Neural cell (in vitro differentiated cells): ENCODE measurements around the gene LAMB4. TPM values are rescaled to one million over a fixed set of nuclear protein-coding genes. Genes with fewer than 3 reads are reported as not detected.

Experiments used
- H2AFZ ChIP-seq: fragments of 200-600, 300-800 bp; sonication (generic), shearing (Covaris generic); 2 replicates; pipeline ENCODE4 v1.6.0; 2014; ENCODE audit warnings: low read depth, mild to moderate bottlenecking, antibody characterized with exemption, low read length, moderate library complexity
- H3F3A ChIP-seq: fragments of 200-600 bp; shearing (Covaris generic); 2 replicates; pipeline ENCODE4 v1.6.1; 2016; ENCODE audit warnings: mild to moderate bottlenecking, moderate library complexity, mixed read lengths, antibody characterized with exemption, low read length; ENCODE audit not compliant: insufficient read depth, poor library complexity, severe bottlenecking
- H3K27ac ChIP-seq: fragments of 200-600, 300-800 bp; sonication (generic), shearing (Covaris generic); 2 replicates; pipeline ENCODE4 v1.5.1; 2014; ENCODE audit warnings: mild to moderate bottlenecking, low read length, moderate library complexity
- H3K27me3 ChIP-seq: fragments of 300-800, 200-600 bp; sonication (generic), shearing (Covaris generic); 2 replicates; pipeline ENCODE4 v1.6.0; 2014; ENCODE audit warnings: mild to moderate bottlenecking, low read depth, low read length, moderate library complexity; ENCODE audit not compliant: insufficient read depth
- H3K36me3 ChIP-seq: fragments of 300-800, 200-600 bp; sonication (generic), shearing (Covaris generic); 2 replicates; pipeline ENCODE4 v1.5.1; 2014; ENCODE audit warnings: mild to moderate bottlenecking, antibody characterized with exemption, low read length, moderate library complexity; ENCODE audit not compliant: insufficient read depth
- H3K4me2 ChIP-seq: fragments of 300-800, 200-600 bp; sonication (generic), shearing (Covaris generic); 2 replicates; pipeline ENCODE4 v1.6.0; 2014; ENCODE audit warnings: mild to moderate bottlenecking, low read length
- H3K4me3 ChIP-seq: fragments of 300-800, 200-600 bp; sonication (generic), shearing (Covaris generic); 2 replicates; pipeline ENCODE4 v1.5.1; 2014; ENCODE audit warnings: mild to moderate bottlenecking, low read length, moderate library complexity
- H3K79me2 ChIP-seq: fragments of 200-600 bp; shearing (Covaris generic); replicated peaks from 2 replicates; pipeline ENCODE4 v1.6.0; 2014; ENCODE audit warnings: mild to moderate bottlenecking, low read length, moderate library complexity; ENCODE audit not compliant: insufficient read depth
- H3K9ac ChIP-seq: fragments of 300-800, 200-600 bp; sonication (generic), shearing (Covaris generic); 2 replicates; pipeline ENCODE4 v1.6.1; 2016; ENCODE audit warnings: mild to moderate bottlenecking, low read length, mixed read lengths
- H3K9me2 ChIP-seq: fragments of 200-600 bp; shearing (Covaris generic); 2 replicates; pipeline ENCODE4 v1.6.1; 2016; ENCODE audit warnings: mild to moderate bottlenecking, low read length, mixed read lengths; ENCODE audit not compliant: insufficient read depth
- H3K9me3 ChIP-seq: fragments of 200-600, 300-800 bp; sonication (generic), shearing (Covaris generic); 2 replicates; pipeline ENCODE4 v1.6.1; 2016; ENCODE audit warnings: mild to moderate bottlenecking, mixed run types, low read length, moderate library complexity, mixed read lengths
- H4K20me1 ChIP-seq: fragments of 200-600 bp; shearing (Covaris generic); 2 replicates; pipeline ENCODE4 v1.6.1; 2016; ENCODE audit warnings: mild to moderate bottlenecking, mixed run types; ENCODE audit not compliant: insufficient read depth
- CTCF ChIP-seq: fragments of 450-650 bp; IDR thresholded peaks from 2 replicates; pipeline ENCODE4 v1.5.1; 2014; ENCODE audit warnings: antibody characterized with exemption, mild to moderate bottlenecking, moderate library complexity; ENCODE audit not compliant: poor library complexity, severe bottlenecking
- EP300 ChIP-seq: fragments of 450-650 bp; conservative IDR thresholded peaks from 2 replicates; pipeline ENCODE4 v1.6.1; 2014; ENCODE audit warnings: antibody characterized with exemption, mild to moderate bottlenecking, moderate library complexity; ENCODE audit not compliant: poor library complexity, severe bottlenecking
- EZH2 ChIP-seq: fragments of 200-600, 300-800 bp; shearing (Covaris generic), sonication (generic); IDR thresholded peaks from 2 replicates; pipeline ENCODE4 v1.6.1; 2014; ENCODE audit warnings: antibody characterized with exemption, low read length, borderline replicate concordance, mild to moderate bottlenecking; ENCODE audit not compliant: insufficient read depth, poor library complexity, severe bottlenecking
- MXI1 ChIP-seq: fragments of 450-650 bp; conservative IDR thresholded peaks from 2 replicates; pipeline ENCODE4 v1.6.1; 2014; ENCODE audit warnings: antibody characterized with exemption, mild to moderate bottlenecking; ENCODE audit not compliant: poor library complexity, severe bottlenecking
- POLR2AphosphoS5 ChIP-seq: IDR thresholded peaks from 2 replicates; pipeline ENCODE4 v1.6.1; 2012
- RAD21 ChIP-seq: fragments of 450-650 bp; conservative IDR thresholded peaks from 2 replicates; pipeline ENCODE4 v1.6.1; 2014; ENCODE audit warnings: antibody characterized with exemption, mild to moderate bottlenecking, moderate library complexity
- SMC3 ChIP-seq: fragments of 450-650 bp; conservative IDR thresholded peaks from 2 replicates; pipeline ENCODE4 v1.6.1; 2014; ENCODE audit warnings: antibody characterized with exemption, mild to moderate bottlenecking, moderate library complexity; ENCODE audit not compliant: poor library complexity
- TAF1 ChIP-seq: IDR thresholded peaks from 2 replicates; pipeline ENCODE4 v1.6.1; 2012; ENCODE audit warnings: low read depth
- polyA plus RNA-seq: library from polyadenylated mRNA; depleted of rRNA; stranded (reverse); fragments of >200 nt; gene quantifications from 2 replicates; pipeline ENCODE4 v1.2.3, GENCODE V29; 2014
- TF ChIP-seq, protein P1 (sequence below): IDR thresholded peaks from 2 replicates; pipeline ENCODE4 v1.6.1; 2012; ENCODE audit warnings: borderline replicate concordance

The LAMB4 gene
- polyA plus RNA-seq, 1 donor from 2014 or later, result 0.16 TPM

- H3K4me2 ChIP-seq, result no peak overlapping the region
- H2AFZ ChIP-seq, result no peak overlapping the region
- no peaks in the 10 kb centered on the region for H3K79me2 ChIP-seq
- no peaks in the 10 kb centered on the region for H3K9me2 ChIP-seq
- no peak overlapping the region for H3K27ac ChIP-seq
- no peaks in the 10 kb centered on the region for H4K20me1 ChIP-seq
- H3F3A ChIP-seq, result no peaks in the 10 kb centered on the region
- H3K27me3 ChIP-seq, result no peaks in the 10 kb centered on the region
- no peak overlapping the region for H3K4me3 ChIP-seq
- no peak overlapping the region for H3K9ac ChIP-seq
- TF ChIP-seq CTCF (no peak), MXI1 (no peak), POLR2AphosphoS5 (no peak), RAD21 (no peak), SMC3 (no peak), EZH2 (no peak), TAF1 (no peak), EP300 (no peak)
- TF ChIP-seq, protein P1, sequence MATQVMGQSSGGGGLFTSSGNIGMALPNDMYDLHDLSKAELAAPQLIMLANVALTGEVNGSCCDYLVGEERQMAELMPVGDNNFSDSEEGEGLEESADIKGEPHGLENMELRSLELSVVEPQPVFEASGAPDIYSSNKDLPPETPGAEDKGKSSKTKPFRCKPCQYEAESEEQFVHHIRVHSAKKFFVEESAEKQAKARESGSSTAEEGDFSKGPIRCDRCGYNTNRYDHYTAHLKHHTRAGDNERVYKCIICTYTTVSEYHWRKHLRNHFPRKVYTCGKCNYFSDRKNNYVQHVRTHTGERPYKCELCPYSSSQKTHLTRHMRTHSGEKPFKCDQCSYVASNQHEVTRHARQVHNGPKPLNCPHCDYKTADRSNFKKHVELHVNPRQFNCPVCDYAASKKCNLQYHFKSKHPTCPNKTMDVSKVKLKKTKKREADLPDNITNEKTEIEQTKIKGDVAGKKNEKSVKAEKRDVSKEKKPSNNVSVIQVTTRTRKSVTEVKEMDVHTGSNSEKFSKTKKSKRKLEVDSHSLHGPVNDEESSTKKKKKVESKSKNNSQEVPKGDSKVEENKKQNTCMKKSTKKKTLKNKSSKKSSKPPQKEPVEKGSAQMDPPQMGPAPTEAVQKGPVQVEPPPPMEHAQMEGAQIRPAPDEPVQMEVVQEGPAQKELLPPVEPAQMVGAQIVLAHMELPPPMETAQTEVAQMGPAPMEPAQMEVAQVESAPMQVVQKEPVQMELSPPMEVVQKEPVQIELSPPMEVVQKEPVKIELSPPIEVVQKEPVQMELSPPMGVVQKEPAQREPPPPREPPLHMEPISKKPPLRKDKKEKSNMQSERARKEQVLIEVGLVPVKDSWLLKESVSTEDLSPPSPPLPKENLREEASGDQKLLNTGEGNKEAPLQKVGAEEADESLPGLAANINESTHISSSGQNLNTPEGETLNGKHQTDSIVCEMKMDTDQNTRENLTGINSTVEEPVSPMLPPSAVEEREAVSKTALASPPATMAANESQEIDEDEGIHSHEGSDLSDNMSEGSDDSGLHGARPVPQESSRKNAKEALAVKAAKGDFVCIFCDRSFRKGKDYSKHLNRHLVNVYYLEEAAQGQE, result no peak
- no peaks in the 10 kb centered on the region for H3K9me3 ChIP-seq
- no peaks in the 10 kb centered on the region for H3K36me3 ChIP-seq
Measured at GRCh38 chr7:108087778-108088177, 42.4 kb downstream of the LAMB4 start.

DNA sequence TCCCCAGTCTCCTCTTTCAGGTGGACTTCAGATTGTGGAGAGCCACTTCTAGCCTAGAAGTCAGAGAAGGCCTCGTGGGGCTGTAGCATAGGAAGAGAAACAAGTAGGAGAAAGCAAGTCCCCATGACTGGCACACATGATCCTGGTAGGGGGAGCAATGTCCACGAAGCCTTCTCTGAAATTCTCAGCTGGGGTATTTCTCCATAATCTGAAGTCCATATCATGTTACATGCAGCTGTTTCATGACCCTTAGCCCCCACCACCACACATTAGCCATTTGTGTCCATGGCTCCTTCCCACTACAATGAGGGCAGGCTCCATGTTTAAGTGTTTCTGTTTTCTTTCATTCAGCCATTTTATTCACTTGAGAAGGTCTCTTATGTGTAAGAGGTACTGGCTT is 43.2 kb downstream of the LAMB4 start:
- no peak overlapping the region for H2AFZ ChIP-seq
- no peak overlapping the region for H3K27ac ChIP-seq
- H3K27me3 ChIP-seq, result no peaks in the 10 kb centered on the region
- no peak overlapping the region for H3K9ac ChIP-seq
- no peak overlapping the region for H3K4me2 ChIP-seq
- no peaks in the 10 kb centered on the region for H3K79me2 ChIP-seq
- H3K4me3 ChIP-seq, result no peak overlapping the region
- no peaks in the 10 kb centered on the region for H3F3A ChIP-seq
- TF ChIP-seq EP300 (no peak), SMC3 (no peak), EZH2 (no peak), MXI1 (no peak), POLR2AphosphoS5 (no peak), CTCF (no peak), TAF1 (no peak), RAD21 (no peak)
- TF ChIP-seq, protein P1, result no peak
- H3K9me2 ChIP-seq, result no peaks in the 10 kb centered on the region
- H3K9me3 ChIP-seq, result no peaks in the 10 kb centered on the region
- H3K36me3 ChIP-seq, result no peaks in the 10 kb centered on the region
- no peaks in the 10 kb centered on the region for H4K20me1 ChIP-seq
